Transverse colon (tissue), 1 donor: ENCODE data around the gene LRIT1.

Experiments
- EP300 ChIP-seq: sonication (generic); formaldehyde crosslinking; IDR thresholded peaks from one replicate; pipeline ENCODE4 v1.6.1; 2017; ENCODE audit warnings: antibody characterized with exemption, low read depth
- POLR2A ChIP-seq: fragments of 450-650 bp; IDR thresholded peaks from one replicate; pipeline ENCODE4 v1.6.1; 2016; ENCODE audit warnings: antibody characterized with exemption, mild to moderate bottlenecking, moderate library complexity

GRCh38 chr10:84254552-84255478 lies 13.5 kb upstream of the LRIT1 start:
- TF ChIP-seq EP300 (no peak), POLR2A (no peak)
